Measurements from ENCODE around the gene SPOCK1. TPM values are rescaled to one million over a fixed set of nuclear protein-coding genes. Genes with fewer than 3 reads are reported as not detected.

Gene SPOCK1
- total RNA-seq, 1 experiment from 2014 or later = not detected

GRCh38 chr5:137453483-137454080, 45.5 kb downstream of the SPOCK1 start:
- DNase-seq (ENCODE audit: low spot score) = no peak
- in situ Hi-C loops (cut with HindIII; ENCODE audit: low sequenced_read_pairs) = no loop called here

GRCh38 chr5:137450759-137451158, 48.4 kb downstream of the SPOCK1 start:
- in situ Hi-C loops (cut with HindIII; ENCODE audit: low sequenced_read_pairs) = no loop called here
- DNase-seq (ENCODE audit: low spot score) = no peak

GRCh38 chr5:137448868-137449267, 50.3 kb downstream of the SPOCK1 start:
- peak; percentile 64 for DNase-seq (ENCODE audit: low spot score)
- in situ Hi-C loops (cut with HindIII; ENCODE audit: low sequenced_read_pairs) = no loop called here

GRCh38 chr5:137446615-137447014, 52.5 kb downstream of the SPOCK1 start:
- DNase-seq (ENCODE audit: low spot score) = no peak
- in situ Hi-C loops (cut with HindIII; ENCODE audit: low sequenced_read_pairs) = no loop called here

GRCh38 chr5:137446151-137446550, 53.0 kb downstream of the SPOCK1 start:
- DNase-seq (ENCODE audit: low spot score) = no peak
- in situ Hi-C loops (cut with HindIII; ENCODE audit: low sequenced_read_pairs) = no loop called here

GRCh38 chr5:137442660-137443059, 56.5 kb downstream of the SPOCK1 start:
- in situ Hi-C loops (cut with HindIII; ENCODE audit: low sequenced_read_pairs) = no loop called here

GRCh38 chr5:137441476-137441875, 57.6 kb downstream of the SPOCK1 start:
- DNase-seq (ENCODE audit: low spot score) = no peak
- in situ Hi-C loops (cut with HindIII; ENCODE audit: low sequenced_read_pairs) = no loop called here

More at GRCh38 chr5:137442660-137443059, 56.5 kb downstream of the SPOCK1 start:
- peak; percentile 90 for DNase-seq (ENCODE audit: low spot score)

- in situ Hi-C loops (cut with HindIII; ENCODE audit: low sequenced_read_pairs) = no loop called here
- no peak for DNase-seq (ENCODE audit: low spot score)
These were observed 58.3 kb downstream of the SPOCK1 start for GRCh38 chr5:137440795-137441194.

GRCh38 chr5:137439645-137440044, 59.5 kb downstream of the SPOCK1 start:
- DNase-seq (ENCODE audit: low spot score) = no peak
- in situ Hi-C loops (cut with HindIII; ENCODE audit: low sequenced_read_pairs) = no loop called here

- in situ Hi-C loops (cut with HindIII; ENCODE audit: low sequenced_read_pairs) = no loop called here
- DNase-seq (ENCODE audit: low spot score) = no peak
These were observed 60.2 kb downstream of the SPOCK1 start for GRCh38 chr5:137438932-137439331.

- in situ Hi-C loops (cut with HindIII; ENCODE audit: low sequenced_read_pairs) = no loop called here
- DNase-seq (ENCODE audit: low spot score) = no peak
These were observed 61.4 kb downstream of the SPOCK1 start for GRCh38 chr5:137437774-137438173.

GRCh38 chr5:137433539-137433938, 65.6 kb downstream of the SPOCK1 start:
- in situ Hi-C loops (cut with HindIII; ENCODE audit: low sequenced_read_pairs) = no loop called here

GRCh38 chr5:137432376-137432775, 66.8 kb downstream of the SPOCK1 start:
- no peak for DNase-seq (ENCODE audit: low spot score)
- in situ Hi-C loops (cut with HindIII; ENCODE audit: low sequenced_read_pairs) = no loop called here

More at GRCh38 chr5:137433539-137433938, 65.6 kb downstream of the SPOCK1 start:
- DNase-seq (ENCODE audit: low spot score) = no peak

GRCh38 chr5:137431051-137431450, 68.1 kb downstream of the SPOCK1 start:
- no peak for DNase-seq (ENCODE audit: low spot score)
- in situ Hi-C loops (cut with HindIII; ENCODE audit: low sequenced_read_pairs) = no loop called here

GRCh38 chr5:137415231-137415681, 83.9 kb downstream of the SPOCK1 start:
- in situ Hi-C loops (cut with HindIII; ENCODE audit: low sequenced_read_pairs) = no loop called here
- no peak for DNase-seq (ENCODE audit: low spot score)

GRCh38 chr5:137414112-137414755, 84.9 kb downstream of the SPOCK1 start:
- in situ Hi-C loops (cut with HindIII; ENCODE audit: low sequenced_read_pairs) = no loop called here
- peak; percentile 68 for DNase-seq (ENCODE audit: low spot score)

- in situ Hi-C loops (cut with HindIII; ENCODE audit: low sequenced_read_pairs) = no loop called here
- DNase-seq (ENCODE audit: low spot score) = no peak
These were observed 87.0 kb downstream of the SPOCK1 start for GRCh38 chr5:137412136-137412535.

- in situ Hi-C loops (cut with HindIII; ENCODE audit: low sequenced_read_pairs) = no loop called here
- DNase-seq (ENCODE audit: low spot score) = no peak
These were observed 88.7 kb downstream of the SPOCK1 start for GRCh38 chr5:137410234-137411010.

GRCh38 chr5:137409736-137410135, 89.4 kb downstream of the SPOCK1 start:
- in situ Hi-C loops (cut with HindIII; ENCODE audit: low sequenced_read_pairs) = no loop called here
- no peak for DNase-seq (ENCODE audit: low spot score)

- in situ Hi-C loops (cut with HindIII; ENCODE audit: low sequenced_read_pairs) = no loop called here
- DNase-seq (ENCODE audit: low spot score) = no peak
These were observed 92.0 kb downstream of the SPOCK1 start for GRCh38 chr5:137407090-137407489.

Measured in G401 (cell line).